NCI-H2029 treated with DMSO at 0.1 percent for 48 hours (cell line): Measurements from ENCODE around the gene RSAD1.
A peak's percentile ranks its signal among the peaks of the same experiment; 100 is the strongest.
"Not testable (repeated sequence)": the region's sequence is repeated elsewhere in the genome, so short reads cannot be mapped to it uniquely, and the experiment has no call there.

Source experiments
- DNase-seq: peaks from one replicate; lab custom pipeline; 2025; lab: John Stamatoyannopoulos, UW

The RSAD1 gene

GRCh38 chr17:50472286-50472685 is 6.4 kb upstream of the RSAD1 start:
- DNase-seq, result no peak

DNA sequence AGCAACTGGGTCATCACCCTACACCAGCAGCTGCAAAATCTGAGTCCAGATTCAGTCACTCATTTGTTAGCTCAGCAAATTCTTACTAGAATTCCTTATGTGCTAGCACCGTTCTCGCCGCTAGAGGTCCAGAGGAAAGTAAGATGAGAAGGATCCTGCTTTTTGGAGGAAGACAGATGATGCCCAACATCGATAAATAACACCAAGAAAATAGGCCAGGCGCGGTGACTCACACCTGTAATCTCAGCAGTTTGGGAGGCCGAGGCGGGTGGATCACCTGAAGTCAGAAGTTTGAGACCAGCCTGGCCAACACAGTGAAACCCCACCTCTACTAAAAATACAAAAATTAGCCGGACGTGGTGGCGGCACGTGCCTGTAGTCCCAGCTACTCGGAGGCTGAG is 5.9 kb upstream of the RSAD1 start:
- DNase-seq, result not testable (repeated sequence)

GRCh38 chr17:50473901-50474300 is 4.8 kb upstream of the RSAD1 start:
- DNase-seq, result no peak

DNA sequence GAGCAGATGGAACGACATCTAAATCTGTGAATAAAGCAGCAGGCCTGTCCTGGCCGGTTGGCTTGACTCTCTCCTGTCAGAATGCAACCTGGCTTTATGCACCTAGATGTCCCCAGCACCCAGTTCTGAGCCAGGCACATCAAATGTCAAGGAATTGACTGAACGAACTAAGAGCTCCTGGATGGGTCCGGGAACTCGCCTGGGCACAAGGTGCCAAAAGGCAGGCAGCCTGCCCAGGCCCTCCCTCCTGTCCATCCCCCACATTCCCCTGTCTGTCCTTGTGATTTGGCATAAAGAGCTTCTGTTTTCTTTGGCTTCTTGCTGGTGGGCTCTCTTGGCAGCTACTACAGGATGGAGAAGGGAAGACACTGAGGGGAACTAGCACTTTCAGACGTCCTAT is 4.1 kb upstream of the RSAD1 start:
- no peak for DNase-seq

GRCh38 chr17:50475362-50475761 is 3.3 kb upstream of the RSAD1 start:
- DNase-seq, result no peak

DNA sequence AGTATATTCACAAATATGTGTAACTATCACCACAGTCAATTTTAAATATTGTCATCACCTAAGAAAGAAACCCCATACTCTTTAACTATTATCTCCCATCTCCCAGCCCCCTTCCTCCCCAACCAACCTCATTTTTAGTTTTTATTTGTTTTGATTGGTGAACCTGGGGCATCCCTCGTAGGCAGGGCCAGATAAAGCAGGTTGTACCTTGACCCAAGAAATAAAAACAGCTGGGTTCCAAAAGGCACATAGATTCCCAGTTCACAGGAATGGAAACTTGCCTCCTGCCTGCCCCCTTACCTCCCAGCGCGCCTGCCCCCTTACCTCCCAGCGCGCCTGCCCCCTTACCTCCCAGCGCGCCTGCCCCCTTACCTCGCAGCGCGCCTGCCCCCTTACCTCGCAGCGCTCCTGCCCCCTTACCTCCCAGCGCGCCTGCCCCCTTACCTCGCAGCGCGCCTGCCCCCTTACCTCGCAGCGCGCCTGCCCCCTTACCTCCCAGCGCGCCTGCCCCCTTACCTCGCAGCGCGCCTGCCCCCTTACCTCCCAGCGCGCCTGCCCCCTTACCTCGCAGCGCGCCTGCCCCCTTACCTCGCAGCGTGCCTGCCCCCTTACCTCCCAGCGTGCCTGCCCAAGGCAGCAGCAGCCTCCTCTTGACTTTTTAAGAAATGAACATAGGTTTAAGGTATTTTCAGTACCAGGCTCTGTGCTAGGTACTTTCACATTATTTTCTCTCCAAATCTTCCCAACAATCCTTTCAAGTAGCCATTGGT is 2.7 kb upstream of the RSAD1 start:
- DNase-seq, result not testable (repeated sequence)

DNA sequence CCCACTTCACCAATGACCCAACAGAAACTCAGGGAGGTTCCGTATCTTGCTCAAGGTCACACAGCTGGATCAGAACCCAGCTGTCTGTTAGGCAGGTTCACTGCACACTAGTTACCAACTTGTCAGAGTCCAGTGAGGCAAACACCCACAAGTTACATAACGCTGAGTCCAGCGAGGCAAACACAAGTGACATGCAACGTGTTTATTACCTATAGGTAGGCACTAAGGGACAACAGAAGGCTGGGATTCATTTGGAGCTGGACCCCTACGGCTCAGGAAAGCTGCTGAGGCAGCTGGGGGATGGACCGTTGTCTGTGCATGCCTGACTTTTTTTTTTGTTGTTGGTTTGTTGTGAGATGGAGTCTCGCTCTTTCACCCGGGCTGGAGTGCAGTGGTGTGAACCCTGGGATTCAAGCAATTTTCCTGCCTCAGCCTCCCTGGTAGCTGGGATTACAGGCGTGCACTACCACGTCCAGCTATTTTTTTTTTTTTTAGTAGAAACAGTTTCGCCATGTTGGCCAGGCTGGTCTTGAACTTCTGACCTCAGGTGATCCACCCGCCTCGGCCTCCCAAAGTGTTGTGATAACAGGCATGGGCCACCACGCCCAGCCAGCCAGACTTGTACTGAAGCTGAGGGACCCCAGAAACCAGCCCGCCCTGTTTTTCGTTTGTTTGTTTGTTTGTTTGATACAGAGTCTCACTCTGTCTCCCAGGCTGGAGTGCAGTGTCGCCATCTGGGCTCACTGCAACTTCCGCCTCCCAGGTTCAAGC is 1.9 kb upstream of the RSAD1 start:
- no peak for DNase-seq

DNA sequence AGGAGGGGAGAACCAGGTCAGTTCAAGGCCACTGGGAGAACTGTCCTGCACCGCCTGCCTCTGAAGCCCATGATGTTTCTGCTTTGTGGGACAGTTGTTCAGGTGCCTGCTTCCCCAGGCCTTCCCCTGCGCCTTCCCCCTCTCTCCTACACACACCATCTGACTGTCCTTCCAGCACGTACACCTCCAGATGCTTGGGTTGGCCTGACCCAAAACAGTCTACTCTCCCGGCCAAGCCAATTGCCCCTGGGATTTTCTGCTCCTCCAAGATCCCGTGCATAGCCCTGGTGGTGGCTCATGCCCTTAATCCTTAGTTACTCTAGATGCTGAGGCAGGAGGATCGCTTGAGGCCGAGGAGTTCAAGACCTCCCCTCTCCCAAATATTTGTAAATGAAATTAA is 684 bp upstream of the RSAD1 start:
- no peak for DNase-seq

DNA sequence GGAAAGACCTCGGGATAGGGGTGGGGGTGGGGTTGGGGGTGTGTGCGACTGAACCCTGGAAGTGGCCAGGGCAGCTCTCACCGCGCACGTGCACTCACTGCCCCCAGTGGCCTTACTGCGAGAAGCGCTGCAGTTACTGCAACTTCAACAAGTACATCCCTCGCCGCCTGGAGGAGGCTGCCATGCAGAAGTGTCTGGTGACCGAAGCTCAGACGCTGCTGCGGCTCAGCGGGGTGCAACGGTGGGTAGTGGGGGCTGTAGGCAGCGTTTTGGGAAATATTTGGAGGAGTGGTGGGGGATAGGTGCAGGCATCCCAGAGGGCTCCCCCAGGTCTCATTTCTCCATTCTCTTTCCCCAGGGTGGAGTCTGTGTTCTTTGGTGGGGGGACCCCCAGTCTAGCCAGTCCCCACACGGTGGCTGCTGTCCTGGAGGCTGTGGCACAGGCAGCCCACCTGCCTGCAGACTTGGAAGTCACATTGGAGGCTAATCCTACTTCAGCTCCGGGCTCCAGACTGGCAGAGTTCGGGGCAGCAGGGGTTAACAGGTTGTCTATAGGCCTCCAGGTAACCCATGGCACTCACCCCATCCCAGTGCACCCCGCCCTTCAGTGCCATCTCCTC is 972 bp downstream of the RSAD1 start:
- peak; percentile 26 for DNase-seq

- no peak for DNase-seq
Measured at GRCh38 chr17:50480142-50480764, 1.6 kb downstream of the RSAD1 start.

- DNase-seq, result no peak
Measured at GRCh38 chr17:50480854-50481490, 2.3 kb downstream of the RSAD1 start.

- DNase-seq, result no peak
Measured at GRCh38 chr17:50481648-50482047, 3.0 kb downstream of the RSAD1 start.

DNA sequence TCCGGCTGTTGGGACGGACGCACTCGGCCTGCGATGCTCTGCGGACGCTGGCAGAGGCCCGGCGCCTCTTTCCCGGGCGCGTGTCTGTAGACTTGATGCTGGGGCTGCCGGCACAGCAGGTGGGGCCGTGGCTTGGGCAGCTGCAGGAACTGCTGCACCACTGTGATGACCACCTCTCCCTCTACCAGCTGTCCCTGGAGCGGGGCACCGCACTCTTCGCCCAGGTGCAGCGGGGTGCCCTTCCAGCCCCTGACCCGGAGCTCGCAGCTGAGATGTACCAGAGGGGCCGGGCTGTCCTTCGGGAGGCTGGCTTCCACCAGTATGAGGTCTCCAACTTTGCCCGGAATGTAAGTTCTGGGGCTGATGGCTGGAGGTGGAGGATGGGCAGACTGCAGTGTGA is 3.5 kb downstream of the RSAD1 start:
- no peak for DNase-seq

GRCh38 chr17:50482516-50482915 is 3.9 kb downstream of the RSAD1 start:
- peak; percentile 83 for DNase-seq

- no peak for DNase-seq
Measured at GRCh38 chr17:50483266-50483665, 4.6 kb downstream of the RSAD1 start.

GRCh38 chr17:50484386-50485155 is 5.9 kb downstream of the RSAD1 start:
- no peak for DNase-seq

GRCh38 chr17:50487213-50488096 is 8.8 kb downstream of the RSAD1 start:
- DNase-seq, result no peak

DNA sequence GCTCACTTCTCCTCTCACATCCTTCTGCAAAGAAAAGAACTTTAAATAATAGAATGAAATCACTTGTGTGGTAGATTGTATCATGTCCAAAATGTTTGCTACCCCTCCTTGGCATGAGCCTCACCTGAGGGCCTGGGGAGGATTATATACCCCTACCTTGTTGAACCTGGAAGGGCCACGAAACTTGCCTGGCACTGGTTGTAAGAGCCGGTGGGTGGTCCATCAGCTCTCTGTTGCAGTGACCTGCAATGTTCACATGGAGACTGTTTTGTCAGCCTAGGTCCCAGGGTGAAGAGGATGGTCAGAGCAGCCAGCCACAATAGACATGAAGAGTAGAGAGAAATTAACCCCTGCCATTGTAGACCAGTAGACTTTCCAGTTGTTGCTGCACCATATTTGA is 10.2 kb downstream of the RSAD1 start:
- DNase-seq, result no peak

GRCh38 chr17:50491505-50491904 is 12.8 kb downstream of the RSAD1 start:
- no peak for DNase-seq

DNA sequence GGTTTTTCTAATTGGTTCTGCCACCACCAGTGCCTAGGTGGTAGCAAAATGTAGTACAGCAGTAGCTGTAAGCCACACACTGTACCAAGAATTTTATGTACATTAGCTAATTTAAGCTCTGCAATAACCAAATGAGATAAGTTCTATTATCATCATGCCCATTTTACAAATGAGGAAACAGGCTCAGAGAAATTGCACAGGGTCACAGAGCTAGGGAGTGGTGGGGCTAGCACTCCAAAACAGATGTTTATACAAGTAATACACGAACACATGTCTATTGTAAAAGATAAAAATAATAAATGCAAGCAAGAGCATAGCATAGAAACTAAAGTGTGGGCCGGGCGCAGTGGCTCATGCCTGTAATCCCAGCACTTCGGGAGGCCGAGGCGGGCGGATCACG is 13.6 kb downstream of the RSAD1 start:
- DNase-seq, result no peak
